ENCODE results near the gene DUOXA2. TPM values are rescaled to one million over a fixed set of nuclear protein-coding genes. Genes with fewer than 3 reads are reported as not detected.
"Not testable (repeated sequence)": the region's sequence is repeated elsewhere in the genome, so short reads cannot be mapped to it uniquely, and the experiment has no call there.

Gene DUOXA2
- not detected for polyA plus RNA-seq (ENCODE audit: insufficient read length in 3 of 3)

- no peak for DNase-seq (ENCODE audit: low read depth in 3 of 3, low spot score in 2 of 3)
Observed at GRCh38 chr15:45114076-45114750, at the start of gene DUOXA2, which contains the start of gene DUOX2. TSS of gene DUOXA2 (plus strand) at chr15:45114326. CDS start at chr15:45114606, 280 bp downstream. TSS of gene DUOX2 (minus strand) at chr15:45114172. CDS start at chr15:45113411, 761 bp downstream.

GRCh38 chr15:45064386-45064785 lies 49.7 kb upstream of the DUOXA2 start:
- no peak for DNase-seq (ENCODE audit: low read depth in 3 of 3, low spot score in 2 of 3)

- not testable (repeated sequence) for DNase-seq (ENCODE audit: low read depth in 3 of 3, low spot score in 2 of 3)
Observed at GRCh38 chr15:45069942-45070360, 44.2 kb upstream of the DUOXA2 start.

GRCh38 chr15:45073602-45074001 lies 40.5 kb upstream of the DUOXA2 start:
- not testable (repeated sequence) for DNase-seq (ENCODE audit: low read depth in 3 of 3, low spot score in 2 of 3)

GRCh38 chr15:45075440-45076320 lies 38.4 kb upstream of the DUOXA2 start:
- not testable (repeated sequence) for DNase-seq (ENCODE audit: low read depth in 3 of 3, low spot score in 2 of 3)

- not testable (repeated sequence) for DNase-seq (ENCODE audit: low read depth in 3 of 3, low spot score in 2 of 3)
Observed at GRCh38 chr15:45077391-45077790, 36.7 kb upstream of the DUOXA2 start.

GRCh38 chr15:45079201-45079600 lies 34.9 kb upstream of the DUOXA2 start:
- not testable (repeated sequence) for DNase-seq (ENCODE audit: low read depth in 3 of 3, low spot score in 2 of 3)

- not testable (repeated sequence) for DNase-seq (ENCODE audit: low read depth in 3 of 3, low spot score in 2 of 3)
Observed at GRCh38 chr15:45079628-45080246, 34.4 kb upstream of the DUOXA2 start.

- DNase-seq (ENCODE audit: low read depth in 3 of 3, low spot score in 2 of 3), result not testable (repeated sequence)
Observed at GRCh38 chr15:45080593-45080992, 33.5 kb upstream of the DUOXA2 start.

- DNase-seq (ENCODE audit: low read depth in 3 of 3, low spot score in 2 of 3), result not testable (repeated sequence)
Observed at GRCh38 chr15:45082412-45082811, 31.7 kb upstream of the DUOXA2 start.

GRCh38 chr15:45083223-45083622 lies 30.9 kb upstream of the DUOXA2 start:
- no peak for DNase-seq (ENCODE audit: low read depth in 3 of 3, low spot score in 2 of 3)

GRCh38 chr15:45084163-45084562 lies 30.0 kb upstream of the DUOXA2 start:
- no peak for DNase-seq (ENCODE audit: low read depth in 3 of 3, low spot score in 2 of 3)

- DNase-seq (ENCODE audit: low read depth in 3 of 3, low spot score in 2 of 3), result no peak
Observed at GRCh38 chr15:45087513-45087912, 26.6 kb upstream of the DUOXA2 start.

GRCh38 chr15:45088801-45089711 lies 25.1 kb upstream of the DUOXA2 start:
- no peak for DNase-seq (ENCODE audit: low read depth in 3 of 3, low spot score in 2 of 3)

- DNase-seq (ENCODE audit: low read depth in 3 of 3, low spot score in 2 of 3), result no peak
Observed at GRCh38 chr15:45089712-45090373, 24.3 kb upstream of the DUOXA2 start.

- no peak for DNase-seq (ENCODE audit: low read depth in 3 of 3, low spot score in 2 of 3)
Observed at GRCh38 chr15:45091161-45091560, 23.0 kb upstream of the DUOXA2 start.

GRCh38 chr15:45091576-45091975 lies 22.6 kb upstream of the DUOXA2 start:
- DNase-seq (ENCODE audit: low read depth in 3 of 3, low spot score in 2 of 3), result no peak

GRCh38 chr15:45093013-45093412 lies 21.1 kb upstream of the DUOXA2 start:
- no peak for DNase-seq (ENCODE audit: low read depth in 3 of 3, low spot score in 2 of 3)

GRCh38 chr15:45093622-45094357 lies 20.3 kb upstream of the DUOXA2 start:
- no peak for DNase-seq (ENCODE audit: low read depth in 3 of 3, low spot score in 2 of 3)
